Hepatocyte (in vitro differentiated cells): ENCODE measurements around the gene PCYOX1L. TPM values are rescaled to one million over a fixed set of nuclear protein-coding genes. Genes with fewer than 3 reads are reported as not detected.

Source experiments
- DNase-seq: peaks from one replicate; pipeline ENCODE4 v3.0.0-alpha.2; 2016; ENCODE audit warnings: low spot score
- H2AFZ ChIP-seq: fragments of 200-600 bp; sonication (generic); 2 replicates; pipeline ENCODE4 v1.6.0; 2016; ENCODE audit warnings: antibody characterized with exemption, mild to moderate bottlenecking
- H3K27ac ChIP-seq: fragments of 200-600 bp; sonication (generic); 2 replicates; pipeline ENCODE4 v1.5.1; 2016; ENCODE audit warnings: mild to moderate bottlenecking
- H3K27me3 ChIP-seq: fragments of 200-600 bp; sonication (generic); 2 replicates; pipeline ENCODE4 v1.6.1; 2016
- H3K36me3 ChIP-seq: fragments of 200-600 bp; sonication (generic); replicated peaks from 2 replicates; pipeline ENCODE4 v1.5.1; 2016; ENCODE audit warnings: low read depth; ENCODE audit not compliant: insufficient read depth
- H3K4me1 ChIP-seq: fragments of 200-600 bp; sonication (generic); 2 replicates; pipeline ENCODE4 v1.5.1; 2016; ENCODE audit warnings: mild to moderate bottlenecking, moderate library complexity; ENCODE audit not compliant: insufficient read depth
- H3K4me2 ChIP-seq: fragments of 200-600 bp; sonication (generic); 2 replicates; pipeline ENCODE4 v1.6.0; 2016
- H3K4me3 ChIP-seq: fragments of 200-600 bp; sonication (generic); 2 replicates; pipeline ENCODE4 v1.5.1; 2016; ENCODE audit warnings: mild to moderate bottlenecking
- H3K79me2 ChIP-seq: fragments of 200-600 bp; sonication (generic); 2 replicates; pipeline ENCODE4 v1.6.0; 2017; ENCODE audit warnings: mild to moderate bottlenecking
- H3K9me2 ChIP-seq: fragments of 200-600 bp; sonication (generic); replicated peaks from 2 replicates; pipeline ENCODE4 v1.6.0; 2017; ENCODE audit warnings: mild to moderate bottlenecking; ENCODE audit not compliant: insufficient read depth
- H3K9me3 ChIP-seq: fragments of 200-600 bp; sonication (generic); 2 replicates; pipeline ENCODE4 v1.5.1; 2016; ENCODE audit warnings: low read depth, mild to moderate bottlenecking
- H4K20me1 ChIP-seq: fragments of 200-600 bp; sonication (generic); 2 replicates; pipeline ENCODE4 v1.6.0; 2016; ENCODE audit warnings: mild to moderate bottlenecking; ENCODE audit not compliant: insufficient read depth, poor library complexity, severe bottlenecking
- CTCF ChIP-seq: fragments of 200-600 bp; sonication (generic); IDR thresholded peaks from 2 replicates; pipeline ENCODE4 v1.5.1; 2016; ENCODE audit warnings: antibody characterized with exemption, mild to moderate bottlenecking; ENCODE audit not compliant: poor library complexity
- EZH2 ChIP-seq: fragments of 200-600 bp; sonication (generic); IDR thresholded peaks from 2 replicates; pipeline ENCODE4 v1.6.1; 2016; ENCODE audit warnings: antibody characterized with exemption, mild to moderate bottlenecking, borderline replicate concordance
- EZH2phosphoT487 ChIP-seq: fragments of 200-600 bp; sonication (generic); IDR thresholded peaks from one replicate; pipeline ENCODE4 v1.6.1; 2018; ENCODE audit warnings: antibody characterized with exemption, mild to moderate bottlenecking, low read depth, moderate library complexity; ENCODE audit not compliant: unreplicated experiment, severe bottlenecking
- WGBS: methylation state at CpG from one replicate; pipeline ENCODE4 v1.1.6; 2016; ENCODE audit warnings: low lambda C conversion rate; ENCODE audit errors: missing lambda C conversion rate; 5-methylcytosine and 5-hydroxymethylcytosine counted together
- polyA plus RNA-seq: library from polyadenylated mRNA; unstranded; fragments of >200 nt; fragmentation: Nextera tagmentation; extraction: Ambion mirVana; gene quantifications from 2 replicates; pipeline ENCODE4 v1.2.1, GENCODE V29; 2016
- total RNA-seq: library from RNA; depleted of rRNA; stranded (reverse); fragments of >200 nt; gene quantifications from 2 replicates; pipeline ENCODE4 v1.2.3, GENCODE V29; 2014

The PCYOX1L gene
- total and polyA plus RNA-seq, 2 experiments from 2014 or later: 9.1 to 14.4 TPM

GRCh38 chr5:149381261-149381985 is 23.6 kb downstream of the PCYOX1L start:
- H2AFZ ChIP-seq: no peak overlapping the region
- H3K4me2 ChIP-seq: no peak overlapping the region
- peaks cover 9% of the 10 kb centered on the region for H3K4me1 ChIP-seq
- H3K27ac ChIP-seq: no peak overlapping the region
- no peaks in the 10 kb centered on the region for H3K27me3 ChIP-seq
- no peak for TF ChIP-seq EZH2phosphoT487
- no peak for TF ChIP-seq EZH2
- no peak for TF ChIP-seq CTCF
- H3K9me2 ChIP-seq: no peaks in the 10 kb centered on the region
- WGBS: 50% methylated on average over 8 of the region's 8 CpGs
- no peaks in the 10 kb centered on the region for H3K36me3 ChIP-seq
- no peaks in the 10 kb centered on the region for H3K79me2 ChIP-seq
- H4K20me1 ChIP-seq: no peaks in the 10 kb centered on the region
- DNase-seq: no peak
- no peak overlapping the region for H3K4me3 ChIP-seq
- no peaks in the 10 kb centered on the region for H3K9me3 ChIP-seq

- no peaks in the 10 kb centered on the region for H3K27me3 ChIP-seq
- H2AFZ ChIP-seq: no peak overlapping the region
- no peaks in the 10 kb centered on the region for H3K9me3 ChIP-seq
- H3K27ac ChIP-seq: no peak overlapping the region
- DNase-seq: peak; percentile 83
- no peaks in the 10 kb centered on the region for H3K79me2 ChIP-seq
- H3K4me3 ChIP-seq: no peak overlapping the region
- peak; percentile 90 for TF ChIP-seq CTCF
- no peak for TF ChIP-seq EZH2phosphoT487
- peaks cover 11% of the 10 kb centered on the region for H3K4me1 ChIP-seq
- H4K20me1 ChIP-seq: no peaks in the 10 kb centered on the region
- 42% methylated on average over 16 of the region's 16 CpGs for WGBS
- no peak overlapping the region for H3K4me2 ChIP-seq
- H3K36me3 ChIP-seq: no peaks in the 10 kb centered on the region
- H3K9me2 ChIP-seq: no peaks in the 10 kb centered on the region
These were observed 24.1 kb downstream of the PCYOX1L start for GRCh38 chr5:149381986-149382338.

- Histone ChIP-seq H4K20me1 (no peaks in the 10 kb centered on the region), H3K36me3 (no peaks in the 10 kb centered on the region), H3K79me2 (no peaks in the 10 kb centered on the region), H3K9me3 (no peaks in the 10 kb centered on the region), H3K4me2 (no peak overlapping the region), H3K4me3 (no peak overlapping the region), H2AFZ (no peak overlapping the region), H3K27me3 (no peaks in the 10 kb centered on the region), H3K27ac (no peak overlapping the region), H3K9me2 (no peaks in the 10 kb centered on the region), H3K4me1 (peaks cover 18% of the 10 kb centered on the region)
- DNase-seq: no peak
- 94% methylated on average over 12 of the region's 12 CpGs for WGBS
- TF ChIP-seq CTCF: no peak
- no peak for TF ChIP-seq EZH2phosphoT487
- TF ChIP-seq EZH2: no peak
These were observed 24.8 kb downstream of the PCYOX1L start for GRCh38 chr5:149382517-149383220.
